SU-DHL-6 (cell line): ENCODE data around the gene PCDHGC5.

Source experiments
- H2AFZ ChIP-seq: fragments of 200-600 bp; sonication (generic); 2 replicates; pipeline ENCODE4 v1.6.1; 2014; ENCODE audit warnings: low read depth, mild to moderate bottlenecking, moderate library complexity, mixed read lengths, antibody characterized with exemption, low read length; ENCODE audit not compliant: severe bottlenecking
- H3F3A ChIP-seq: fragments of 200-600 bp; shearing (Covaris generic); 2 replicates; pipeline ENCODE4 v1.6.0; 2016; ENCODE audit warnings: antibody characterized with exemption, mild to moderate bottlenecking; ENCODE audit not compliant: insufficient read depth
- H3K27ac ChIP-seq: fragments of 200-600 bp; sonication (generic); 2 replicates; pipeline ENCODE4 v1.5.1; 2016; ENCODE audit warnings: low read depth, mild to moderate bottlenecking, low read length, moderate library complexity, mixed read lengths
- H3K27me3 ChIP-seq: fragments of 200-600 bp; sonication (generic), shearing (Covaris generic); 2 replicates; pipeline ENCODE4 v1.6.0; 2014; ENCODE audit warnings: mild to moderate bottlenecking, low read length
- H3K36me3 ChIP-seq: fragments of 200-600 bp; sonication (generic); 2 replicates; pipeline ENCODE4 v1.6.1; 2014; ENCODE audit warnings: mild to moderate bottlenecking, low read length, mixed read lengths
- H3K4me2 ChIP-seq: fragments of 300-600, 200-600 bp; shearing (Covaris generic), sonication (generic); 2 replicates; pipeline ENCODE4 v1.6.0; 2014; ENCODE audit warnings: low read length, low read depth, mild to moderate bottlenecking; ENCODE audit not compliant: poor library complexity, severe bottlenecking
- H3K4me3 ChIP-seq: fragments of 200-600 bp; sonication (generic); 2 replicates; pipeline ENCODE4 v1.5.1; 2014; ENCODE audit warnings: antibody characterized with exemption, low read length, mild to moderate bottlenecking, mixed read lengths; ENCODE audit not compliant: insufficient read depth, poor library complexity, severe bottlenecking
- H3K79me2 ChIP-seq: fragments of 200-600 bp; sonication (generic); 2 replicates; pipeline ENCODE4 v1.6.1; 2014; ENCODE audit warnings: mild to moderate bottlenecking, low read length, moderate library complexity; ENCODE audit not compliant: insufficient read depth
- H3K9ac ChIP-seq: fragments of 200-600 bp; sonication (generic); 2 replicates; pipeline ENCODE4 v1.7.0; 2014; ENCODE audit warnings: mild to moderate bottlenecking, low read length
- H3K9me2 ChIP-seq: fragments of 200-600 bp; sonication (generic); replicated peaks from 2 replicates; pipeline ENCODE4 v1.6.1; 2014; ENCODE audit warnings: low read length; ENCODE audit not compliant: insufficient read depth
- H3K9me3 ChIP-seq: fragments of 200-600 bp; sonication (generic); 2 replicates; pipeline ENCODE4 v1.6.1; 2014; ENCODE audit warnings: low read length, mixed read lengths; ENCODE audit not compliant: insufficient read depth
- H4K20me1 ChIP-seq: fragments of 200-600 bp; sonication (generic); 2 replicates; pipeline ENCODE4 v1.6.1; 2014; ENCODE audit warnings: low read depth, mild to moderate bottlenecking, antibody characterized with exemption, low read length, moderate library complexity, mixed read lengths
- CTCF ChIP-seq: fragments of 200-600 bp; sonication (generic); IDR thresholded peaks from one replicate; pipeline ENCODE4 v1.5.1; 2017; ENCODE audit warnings: antibody characterized with exemption, mild to moderate bottlenecking, low read length, moderate library complexity; ENCODE audit not compliant: insufficient read depth, poor library complexity, severe bottlenecking
- EZH2phosphoT487 ChIP-seq: fragments of 200-600 bp; sonication (generic), shearing (Covaris generic); conservative IDR thresholded peaks from 2 replicates; pipeline ENCODE4 v1.6.1; 2018; ENCODE audit warnings: mild to moderate bottlenecking, antibody characterized with exemption, low read length, moderate library complexity, mixed read lengths

PCDHGC5 gene

DNA sequence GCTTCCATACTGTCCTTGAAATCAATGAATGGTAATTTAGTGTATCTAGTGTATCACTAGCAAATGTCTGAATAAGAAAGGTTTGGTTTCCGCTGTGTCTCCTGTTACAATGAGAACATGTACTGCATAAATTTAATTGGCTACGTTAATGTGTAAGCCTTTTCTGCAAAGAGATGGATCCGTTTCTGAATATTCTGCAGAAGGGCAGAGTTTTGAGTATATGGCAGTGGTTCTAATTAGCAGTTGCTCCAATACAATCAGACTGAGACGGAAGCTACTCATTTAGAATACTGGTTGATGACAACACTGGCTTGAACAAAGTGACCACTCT lies 4.6 kb upstream of the PCDHGC5 start:
- TF ChIP-seq EZH2phosphoT487 = no peak
- TF ChIP-seq CTCF = no peak
- H3K4me3 ChIP-seq = peak overlapping the region; percentile 45
- no peaks in the 10 kb centered on the region for H4K20me1 ChIP-seq
- H3K9me2 ChIP-seq = no peaks in the 10 kb centered on the region
- H3K27me3 ChIP-seq = no peaks in the 10 kb centered on the region
- peak overlapping the region; percentile 42 for H3K9ac ChIP-seq
- H3K27ac ChIP-seq = peak overlapping the region; percentile 21; the same call in 1 of the 2 replicates
- no peaks in the 10 kb centered on the region; the same call in 1 of the 2 replicates for H3F3A ChIP-seq
- H3K79me2 ChIP-seq = peaks cover 74% of the 10 kb centered on the region
- H3K9me3 ChIP-seq = no peaks in the 10 kb centered on the region
- no peaks in the 10 kb centered on the region for H3K36me3 ChIP-seq
- H2AFZ ChIP-seq = peak overlapping the region; percentile 28
- H3K4me2 ChIP-seq = peak overlapping the region; percentile 72

DNA sequence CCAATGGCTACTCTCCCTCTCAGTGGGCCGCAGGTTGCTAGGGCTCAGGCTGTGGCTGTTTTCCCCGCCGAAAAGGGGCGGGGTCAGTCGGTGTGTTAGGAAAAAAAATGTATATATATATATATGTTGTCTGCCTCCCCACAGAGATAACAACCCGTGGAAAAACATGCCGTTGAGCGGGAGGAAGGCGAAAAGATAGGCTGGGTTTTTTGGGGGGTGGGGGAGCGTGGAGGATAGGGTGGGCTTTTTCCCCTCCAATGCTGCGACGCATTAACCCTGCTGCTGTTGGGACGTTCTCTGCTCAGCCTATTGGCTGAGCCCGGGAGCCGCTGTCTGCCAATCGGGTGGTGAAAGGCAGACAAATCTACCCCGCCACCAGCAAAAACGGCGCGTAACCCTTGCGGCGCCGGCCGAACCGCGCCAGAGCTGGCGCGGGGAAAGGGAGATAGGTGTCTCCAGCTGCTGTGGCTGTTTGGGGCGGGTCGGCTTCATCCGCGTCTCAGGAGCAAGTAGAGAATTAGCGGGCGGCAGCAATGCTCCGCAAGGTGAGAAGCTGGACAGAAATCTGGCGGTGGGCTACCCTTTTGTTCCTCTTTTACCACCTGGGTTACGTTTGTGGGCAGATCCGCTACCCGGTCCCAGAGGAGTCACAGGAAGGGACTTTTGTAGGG lies 4.1 kb upstream of the PCDHGC5 start, which contains the start of gene PCDHGC4:
TSS of gene PCDHGC4 (plus strand) at position 390 of the 671 bp plus-strand sequence. CDS start at position 534, 144 bp downstream.
- H3F3A ChIP-seq = no peaks in the 10 kb centered on the region; the same call in 1 of the 2 replicates
- peak within 1 kb of the TSS; percentile 28 for H2AFZ ChIP-seq
- H3K9me2 ChIP-seq = no peaks in the 10 kb centered on the region
- H4K20me1 ChIP-seq = no peaks in the 10 kb centered on the region
- H3K4me3 ChIP-seq = peak within 1 kb of the TSS; percentile 45
- H3K27ac ChIP-seq = peak within 1 kb of the TSS; percentile 21; the same call in 1 of the 2 replicates
- TF ChIP-seq EZH2phosphoT487 = no peak
- TF ChIP-seq CTCF = no peak
- peak within 1 kb of the TSS; percentile 42 for H3K9ac ChIP-seq
- H3K79me2 ChIP-seq = peaks cover 73% of the 10 kb centered on the region
- H3K9me3 ChIP-seq = no peaks in the 10 kb centered on the region
- H3K4me2 ChIP-seq = peak within 1 kb of the TSS; percentile 72
- no peaks in the 10 kb centered on the region for H3K27me3 ChIP-seq
- H3K36me3 ChIP-seq = no peaks in the 10 kb centered on the region

DNA sequence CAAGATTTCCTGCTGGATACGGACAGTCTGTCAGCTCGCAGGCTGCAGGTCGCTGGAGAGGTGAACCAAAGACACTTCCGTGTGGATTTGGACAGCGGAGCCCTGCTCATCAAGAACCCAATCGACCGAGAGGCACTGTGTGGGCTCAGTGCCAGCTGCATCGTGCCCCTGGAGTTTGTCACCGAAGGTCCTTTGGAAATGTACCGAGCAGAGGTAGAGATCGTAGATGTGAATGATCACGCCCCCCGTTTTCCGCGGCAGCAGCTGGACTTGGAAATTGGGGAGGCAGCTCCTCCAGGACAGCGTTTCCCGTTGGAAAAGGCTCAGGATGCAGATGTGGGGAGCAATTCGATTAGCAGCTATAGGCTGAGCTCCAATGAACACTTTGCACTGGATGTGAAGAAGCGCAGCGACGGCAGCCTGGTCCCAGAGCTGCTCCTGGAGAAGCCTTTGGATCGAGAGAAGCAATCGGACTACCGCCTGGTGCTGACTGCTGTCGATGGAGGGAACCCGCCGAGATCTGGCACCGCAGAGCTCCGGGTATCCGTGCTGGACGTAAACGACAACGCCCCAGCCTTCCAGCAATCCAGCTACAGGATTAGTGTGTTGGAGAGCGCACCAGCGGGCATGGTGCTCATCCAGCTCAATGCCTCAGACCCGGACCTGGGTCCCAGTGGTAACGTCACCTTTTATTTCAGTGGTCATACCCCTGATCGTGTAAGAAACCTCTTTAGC lies 3.4 kb upstream of the PCDHGC5 start:
- Histone ChIP-seq H3K9me3 (no peaks in the 10 kb centered on the region), H3K4me3 (peak overlapping the region; percentile 45), H3K27ac (no peak overlapping the region), H3K4me2 (peak overlapping the region; percentile 72), H3K27me3 (no peaks in the 10 kb centered on the region), H3F3A (no peaks in the 10 kb centered on the region; the same call in 1 of the 2 replicates), H3K79me2 (peaks cover 67% of the 10 kb centered on the region), H3K9ac (peak overlapping the region; percentile 42), H3K36me3 (no peaks in the 10 kb centered on the region), H3K9me2 (no peaks in the 10 kb centered on the region), H4K20me1 (no peaks in the 10 kb centered on the region), H2AFZ (peak overlapping the region; percentile 28)
- TF ChIP-seq EZH2phosphoT487 (no peak), CTCF (no peak)
